Rectal smooth muscle tissue (tissue), 1 donor: ENCODE measurements around the gene ZNG1B.
"Not testable (repeated sequence)": the region's sequence is repeated elsewhere in the genome, so short reads cannot be mapped to it uniquely, and the experiment has no call there.

Experiments
- H3K27ac ChIP-seq: one replicate; pipeline ENCODE4 v1.7.0; 2013; ENCODE audit warnings: low read depth, low read length, inconsistent platforms
- H3K27me3 ChIP-seq: one replicate; pipeline ENCODE4 v1.7.0; 2013; ENCODE audit warnings: low read length; ENCODE audit not compliant: control insufficient read depth, insufficient read depth
- H3K36me3 ChIP-seq: one replicate; pipeline ENCODE4 v1.7.0; 2013; ENCODE audit warnings: low read length; ENCODE audit not compliant: control insufficient read depth, insufficient read depth
- H3K4me1 ChIP-seq: one replicate; pipeline ENCODE4 v1.7.0; 2013; ENCODE audit warnings: low read length; ENCODE audit not compliant: control insufficient read depth, insufficient read depth
- H3K4me3 ChIP-seq: one replicate; pipeline ENCODE4 v1.7.0; 2013; ENCODE audit warnings: low read length
- H3K9ac ChIP-seq: one replicate; pipeline ENCODE4 v1.7.0; 2013; ENCODE audit warnings: low read length

Gene ZNG1B

DNA sequence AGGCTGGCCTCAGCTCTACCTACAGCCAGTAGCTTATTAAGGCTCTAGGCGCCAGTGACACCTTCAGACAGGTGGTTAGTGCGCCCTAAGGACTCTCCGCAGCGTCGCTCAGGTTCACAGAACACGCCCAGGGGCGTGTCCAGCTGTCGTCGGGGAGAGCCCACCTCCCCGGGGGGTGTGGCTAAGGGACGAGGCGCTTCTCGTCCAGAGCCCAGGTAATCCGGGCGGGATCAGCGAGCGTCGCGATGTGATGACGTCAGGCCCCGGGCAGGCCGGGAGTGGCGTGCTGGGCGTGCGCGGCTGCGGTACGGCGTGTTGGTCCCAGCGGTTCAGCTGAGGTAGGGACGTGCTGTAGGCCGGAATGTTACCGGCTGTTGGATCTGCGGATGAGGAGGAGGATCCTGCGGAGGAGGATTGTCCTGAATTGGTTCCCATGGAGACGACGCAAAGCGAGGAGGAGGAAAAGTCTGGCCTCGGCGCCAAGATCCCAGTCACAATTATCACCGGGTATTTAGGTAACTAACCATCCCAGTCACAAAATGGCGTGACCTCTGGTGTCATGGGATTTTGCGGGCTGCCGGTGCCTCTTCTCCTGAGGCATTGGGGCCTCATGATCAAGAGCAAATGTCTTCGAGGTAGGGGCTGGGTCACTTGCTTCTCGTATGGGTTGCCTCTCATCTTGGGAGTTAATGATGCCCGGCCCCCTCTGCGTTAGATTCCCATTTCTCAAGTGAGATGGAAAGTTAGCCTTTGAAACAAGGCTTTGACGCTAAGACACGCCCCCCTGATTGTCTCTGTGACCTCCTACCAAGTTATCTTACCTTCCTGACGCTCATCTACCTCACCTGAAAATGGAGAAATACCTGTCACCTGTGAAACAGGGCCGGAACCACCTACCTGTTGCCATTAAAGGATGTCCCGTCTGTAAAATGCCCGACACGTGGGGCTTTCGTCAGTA, at the start of gene ZNG1B:
ZNG1B (plus strand) TSS at position 184 of the 958 bp plus-strand sequence; CDS start at position 362, 178 bp downstream.
- peak within 1 kb of the TSS; percentile 58 for H3K27ac ChIP-seq
- not testable (repeated sequence) for H3K4me1 ChIP-seq, H3K36me3 ChIP-seq, H3K27me3 ChIP-seq, H3K9ac ChIP-seq
- peak within 1 kb of the TSS; percentile 66 for H3K4me3 ChIP-seq

DNA sequence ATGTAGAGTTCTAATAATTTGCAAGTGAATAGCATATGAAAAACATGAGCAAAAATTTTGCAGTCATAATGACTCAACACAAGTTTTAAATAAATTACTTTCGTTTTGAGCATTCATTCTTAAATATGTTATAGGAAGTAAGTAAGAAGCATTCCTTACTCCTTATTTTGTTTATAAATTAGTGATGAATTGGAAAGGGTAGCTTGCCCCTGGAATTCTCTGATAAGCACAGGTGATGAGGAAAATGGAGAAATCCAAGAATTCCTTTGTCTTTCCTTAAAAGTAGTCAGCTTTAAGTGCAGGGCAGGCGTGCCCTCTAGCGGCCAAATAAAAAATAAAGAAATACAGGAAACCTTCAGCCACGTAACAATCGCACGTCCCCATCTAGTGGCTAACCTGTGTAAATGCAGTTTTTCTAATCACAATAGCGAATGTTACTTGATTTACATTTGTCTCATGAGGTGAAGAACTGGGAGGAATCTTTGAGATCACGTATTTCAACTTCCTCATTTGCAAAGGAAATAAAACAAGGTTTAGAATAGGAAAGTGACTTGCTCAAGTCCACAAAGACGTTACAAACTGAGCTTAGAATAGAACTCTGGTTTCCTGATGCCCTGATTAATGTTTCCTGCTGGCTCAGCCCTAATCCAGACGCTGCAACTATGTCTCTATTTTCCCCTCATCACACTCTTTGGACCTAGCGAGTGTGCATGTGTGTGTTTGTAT, 47.2 kb upstream of the ZNG1B start:
- H3K4me3 ChIP-seq, result peak overlapping the region; percentile 21

DNA sequence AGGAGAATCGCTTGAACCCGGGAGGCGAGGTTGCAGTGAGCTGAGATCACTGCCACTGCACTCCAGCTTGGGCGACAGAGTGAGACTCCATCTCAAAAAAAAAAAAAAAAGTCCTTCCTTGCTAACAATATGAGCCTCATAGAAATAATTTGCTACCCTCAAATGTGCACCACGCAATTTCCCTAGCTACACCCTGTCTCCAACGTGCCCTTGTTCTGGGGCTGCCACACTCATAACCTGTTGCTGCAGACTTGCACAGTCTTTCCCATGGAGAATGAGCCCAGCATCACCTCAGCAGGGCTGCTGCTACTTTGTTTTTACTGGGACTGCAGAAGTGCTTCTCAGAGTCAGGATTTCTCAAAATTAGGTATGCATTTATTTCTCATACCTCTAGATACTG, 46.4 kb upstream of the ZNG1B start:
- Histone ChIP-seq H3K27ac (no peak overlapping the region), H3K27me3 (no peaks in the 10 kb centered on the region)

More for the DNA sequence above, 47.2 kb upstream of the ZNG1B start:
- Histone ChIP-seq H3K27ac (no peak overlapping the region), H3K4me1 (no peaks in the 10 kb centered on the region), H3K36me3 (no peaks in the 10 kb centered on the region), H3K9ac (no peak overlapping the region), H3K27me3 (no peaks in the 10 kb centered on the region)

DNA sequence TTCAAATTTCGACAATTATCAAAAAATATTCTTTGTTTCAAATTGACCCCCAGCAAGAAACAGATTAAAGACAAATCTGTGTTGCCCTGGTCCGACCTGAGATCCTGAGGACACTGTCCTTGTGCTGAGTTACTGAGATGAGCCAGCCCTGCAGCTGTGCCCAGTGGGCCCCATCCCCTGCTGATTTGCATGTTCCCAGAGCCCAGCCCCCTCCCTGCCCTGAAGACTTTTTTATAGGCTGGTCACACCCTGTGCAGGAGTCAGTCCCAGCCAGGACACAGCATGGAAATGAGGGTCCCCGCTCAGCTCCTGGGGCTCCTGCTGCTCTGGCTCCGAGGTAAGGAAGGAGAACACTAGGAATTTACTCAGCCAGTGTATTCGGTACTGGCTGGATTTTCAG, 31.4 kb upstream of the ZNG1B start:
- H3K4me1 ChIP-seq, result no peaks in the 10 kb centered on the region
- no peak overlapping the region for H3K9ac ChIP-seq
- H3K27me3 ChIP-seq, result no peaks in the 10 kb centered on the region
- H3K4me3 ChIP-seq, result peak overlapping the region; percentile 24
- no peak overlapping the region for H3K27ac ChIP-seq
- no peaks in the 10 kb centered on the region for H3K36me3 ChIP-seq

More for the DNA sequence above, 46.4 kb upstream of the ZNG1B start:
- Histone ChIP-seq H3K36me3 (no peaks in the 10 kb centered on the region), H3K9ac (no peak overlapping the region), H3K4me3 (no peak overlapping the region), H3K4me1 (no peaks in the 10 kb centered on the region)

DNA sequence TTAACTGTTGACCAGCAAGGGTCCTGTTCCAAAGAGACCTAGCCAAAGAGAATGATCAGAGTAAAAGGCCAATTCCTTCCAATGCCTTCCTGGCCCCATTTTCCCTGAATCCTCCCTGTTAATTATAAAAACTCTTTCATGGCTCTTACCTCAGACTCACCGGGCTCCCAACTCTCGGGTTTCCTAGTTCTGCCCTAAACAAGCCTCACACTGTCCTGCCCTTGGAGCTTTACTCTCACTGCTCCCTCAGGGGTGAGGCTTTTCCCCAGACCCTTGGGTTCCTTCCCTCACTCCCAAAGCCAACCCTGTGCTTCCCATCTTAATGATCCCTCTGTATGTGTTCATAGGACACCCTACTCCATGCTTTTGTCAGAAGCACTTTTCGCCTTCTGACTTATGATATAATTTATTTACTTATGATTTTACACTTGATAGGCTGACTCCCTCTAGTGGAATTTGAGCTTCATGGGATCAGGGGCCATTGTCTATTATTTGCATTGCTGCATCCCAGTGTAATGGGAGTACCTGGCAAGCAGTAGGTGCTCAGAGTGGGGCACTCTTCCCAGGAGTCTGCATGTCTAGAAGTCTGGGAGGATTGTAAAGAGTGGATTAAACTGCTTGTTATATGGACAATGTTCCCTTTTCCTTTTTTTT, 29.9 kb upstream of the ZNG1B start:
- Histone ChIP-seq H3K27me3 (no peaks in the 10 kb centered on the region), H3K9ac (no peak overlapping the region), H3K36me3 (no peaks in the 10 kb centered on the region), H3K4me1 (no peaks in the 10 kb centered on the region), H3K27ac (no peak overlapping the region), H3K4me3 (no peak overlapping the region)

DNA sequence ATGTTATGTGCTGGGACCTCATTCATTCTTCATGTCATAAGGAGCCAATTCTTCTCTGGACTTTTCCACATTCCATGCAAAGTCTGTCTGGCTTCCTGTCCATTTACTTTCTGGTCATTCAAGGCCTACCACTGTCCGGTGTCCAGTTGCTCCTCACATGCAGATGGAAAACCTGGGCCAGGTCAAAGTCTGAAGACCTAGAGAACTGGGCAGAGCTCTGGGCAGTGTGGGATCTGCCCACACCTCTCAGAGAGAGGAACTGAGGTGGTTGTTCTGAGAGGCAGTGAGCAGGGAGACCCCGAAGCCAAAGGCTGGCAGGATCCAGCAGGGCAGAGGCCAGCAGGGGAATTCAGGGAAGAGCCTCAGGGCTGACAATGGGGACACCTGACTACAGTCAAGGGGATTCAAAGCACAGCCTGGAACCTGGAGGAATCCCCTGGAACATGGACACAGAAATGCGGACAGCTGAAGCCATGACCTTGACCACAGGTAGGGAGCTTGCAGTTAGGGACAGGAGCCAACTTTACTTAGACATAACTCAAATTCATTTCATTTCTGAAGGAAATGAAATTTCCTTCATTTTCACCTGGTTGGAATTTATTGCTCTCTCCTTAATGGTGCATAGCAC, 25.7 kb upstream of the ZNG1B start:
- not testable (repeated sequence) for H3K27ac ChIP-seq, H3K4me3 ChIP-seq, H3K36me3 ChIP-seq, H3K27me3 ChIP-seq, H3K9ac ChIP-seq, H3K4me1 ChIP-seq

DNA sequence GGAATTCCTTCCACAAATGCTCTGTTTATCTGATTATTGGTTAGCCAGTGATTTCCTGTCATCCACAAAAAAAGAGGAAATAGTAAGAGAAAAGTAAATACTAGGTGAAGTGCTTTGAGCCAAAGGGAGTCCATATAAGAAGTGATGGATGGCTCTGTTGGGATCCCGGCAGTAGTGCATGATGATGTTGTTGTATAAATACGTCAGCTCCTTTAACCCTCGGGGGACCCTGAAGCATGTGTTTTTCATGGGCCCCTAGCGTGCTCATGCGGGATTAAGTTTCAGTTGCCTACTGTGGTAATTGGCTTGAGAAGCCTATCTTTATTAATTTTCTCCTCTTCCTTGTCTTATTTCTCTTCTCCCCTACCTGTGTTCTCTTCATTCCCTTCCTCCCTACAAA, 24.7 kb upstream of the ZNG1B start:
- not testable (repeated sequence) for H3K4me1 ChIP-seq, H3K4me3 ChIP-seq, H3K27me3 ChIP-seq, H3K9ac ChIP-seq, H3K36me3 ChIP-seq, H3K27ac ChIP-seq

DNA sequence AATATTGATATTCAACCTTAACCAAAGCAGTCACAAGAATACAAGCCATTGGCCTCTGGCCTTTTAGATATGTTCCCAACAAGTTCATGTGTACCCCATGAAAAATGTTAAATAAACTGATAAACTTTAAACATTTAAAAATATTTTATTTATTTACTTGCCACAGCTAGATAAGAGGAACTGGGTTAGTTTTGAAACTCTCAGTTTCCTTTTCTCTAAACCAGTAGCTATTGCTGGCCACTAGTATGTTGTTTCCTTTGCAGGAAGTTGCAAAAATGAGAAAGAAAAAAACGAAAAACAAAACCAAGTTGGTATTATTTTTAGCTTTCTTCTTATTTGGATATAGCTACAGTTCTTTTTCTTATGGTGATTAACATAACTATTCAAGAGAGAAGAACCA, 5.7 kb upstream of the ZNG1B start:
- not testable (repeated sequence) for H3K9ac ChIP-seq, H3K4me1 ChIP-seq, H3K27ac ChIP-seq, H3K36me3 ChIP-seq, H3K27me3 ChIP-seq, H3K4me3 ChIP-seq

DNA sequence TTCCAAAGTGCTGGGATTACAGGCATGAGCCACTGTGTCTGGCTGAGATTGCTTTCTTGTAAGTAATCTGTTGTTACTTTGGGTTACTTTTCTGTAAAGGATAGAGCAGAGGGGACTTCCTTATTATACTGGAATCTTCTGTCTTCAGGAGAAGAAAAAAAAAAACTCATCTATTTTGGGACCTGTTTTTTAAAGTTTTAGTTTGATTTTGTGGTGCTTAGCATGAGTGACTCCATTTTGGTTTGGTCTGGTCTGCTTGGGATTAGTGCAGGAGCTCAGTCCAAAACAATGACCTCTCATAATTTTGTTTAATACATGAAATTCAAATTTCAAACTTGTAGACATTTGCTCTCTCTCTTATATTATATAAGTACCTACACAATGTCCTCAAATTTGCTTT, 4.0 kb upstream of the ZNG1B start:
- H3K27me3 ChIP-seq, H3K27ac ChIP-seq, H3K9ac ChIP-seq, H3K4me3 ChIP-seq, H3K36me3 ChIP-seq, H3K4me1 ChIP-seq: not testable (repeated sequence)

DNA sequence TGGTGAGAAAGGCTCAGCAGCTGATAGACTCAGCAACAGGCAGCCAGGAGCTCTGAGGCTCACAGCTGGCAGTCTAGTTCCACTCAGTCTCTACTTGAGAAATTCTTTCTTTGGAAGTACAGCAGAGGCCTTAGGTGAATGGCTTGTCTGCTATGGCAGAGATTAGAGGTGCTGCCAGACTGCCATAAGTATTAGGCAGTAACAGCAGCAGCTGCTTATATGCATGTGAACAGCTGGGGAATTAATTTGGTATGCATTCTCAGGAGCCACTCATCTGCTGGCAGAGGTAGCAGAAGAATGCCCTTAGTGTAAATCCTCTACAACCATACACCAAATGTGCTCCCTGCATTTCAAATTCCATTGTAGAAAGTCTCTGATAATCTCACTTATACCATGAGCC, 28.3 kb downstream of the ZNG1B start:
- not testable (repeated sequence) for H3K36me3 ChIP-seq, H3K4me3 ChIP-seq, H3K27ac ChIP-seq, H3K4me1 ChIP-seq, H3K9ac ChIP-seq, H3K27me3 ChIP-seq

DNA sequence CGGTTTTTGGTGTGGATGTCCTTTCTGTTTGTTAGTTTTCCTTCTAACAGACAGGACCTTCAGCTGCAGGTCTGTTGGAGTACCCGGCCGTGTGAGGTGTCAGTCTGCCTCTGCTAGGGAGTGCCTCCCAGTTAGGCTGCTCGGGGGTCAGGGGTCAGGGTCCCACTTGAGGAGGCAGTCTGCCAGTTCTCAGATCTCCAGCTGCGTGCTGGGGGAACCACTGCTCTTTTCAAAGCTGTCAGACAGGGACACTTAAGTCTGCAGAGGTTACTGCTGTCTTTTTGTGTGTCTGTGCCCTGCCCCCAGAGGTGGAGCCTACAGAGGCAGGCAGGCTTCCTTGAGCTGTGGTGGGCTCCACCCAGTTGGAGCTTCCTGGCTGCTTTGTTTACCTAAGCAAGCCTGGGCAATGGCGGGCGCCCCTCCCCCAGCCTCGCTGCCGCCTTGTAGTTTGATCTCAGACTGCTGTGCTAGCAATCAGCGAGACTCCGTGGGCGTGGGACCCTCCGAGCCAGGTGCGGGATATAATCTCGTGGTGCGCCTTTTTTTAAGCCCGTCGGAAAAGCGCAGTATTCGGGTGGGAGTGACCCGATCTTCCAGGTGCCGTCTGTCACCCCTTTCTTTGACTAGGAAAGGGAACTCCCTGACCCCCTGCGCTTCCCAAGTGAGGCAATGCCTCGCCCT, 39.3 kb downstream of the ZNG1B start:
- not testable (repeated sequence) for H3K27me3 ChIP-seq, H3K36me3 ChIP-seq, H3K4me3 ChIP-seq, H3K4me1 ChIP-seq, H3K27ac ChIP-seq, H3K9ac ChIP-seq

DNA sequence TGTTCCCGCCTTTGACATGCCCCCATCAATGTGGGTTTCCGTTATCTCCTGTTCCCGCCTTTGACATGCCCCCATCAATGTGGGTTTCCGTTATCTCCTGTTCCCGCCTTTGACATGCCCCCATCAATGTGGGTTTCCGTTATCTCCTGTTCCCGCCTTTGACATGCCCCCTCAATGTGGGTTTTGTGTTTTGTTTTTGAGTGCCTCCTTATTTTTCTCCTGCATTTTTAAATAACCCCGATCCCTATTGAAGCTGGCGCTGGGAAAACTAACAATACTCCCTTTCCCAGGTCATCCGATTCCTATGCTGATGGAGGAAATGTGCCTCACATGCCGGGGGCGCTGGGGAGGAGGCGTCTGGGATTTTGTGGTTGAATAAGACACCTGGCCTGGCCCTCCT, 59.0 kb downstream of the ZNG1B start:
- H3K9ac ChIP-seq, H3K27me3 ChIP-seq, H3K36me3 ChIP-seq, H3K4me1 ChIP-seq, H3K4me3 ChIP-seq, H3K27ac ChIP-seq: not testable (repeated sequence)
